ENCODE data around the gene HRH2. TPM values are rescaled to one million over a fixed set of nuclear protein-coding genes. Genes with fewer than 3 reads are reported as not detected.
A peak's percentile ranks its signal among the peaks of the same experiment; 100 is the strongest.

Gene HRH2
- total RNA-seq, 4 donors from 2014 or later: 1.7 to 6.1 (median 2.6) TPM

GRCh38 chr5:175686396-175686795 is 28.5 kb downstream of the HRH2 start:
- Histone ChIP-seq H3K4me3 (no peak overlapping the region), H3K9me3 (no peaks in the 10 kb centered on the region), H3K4me1 (peaks cover 0 to 13% (median 0%) of the 10 kb centered on the region in 3 donors), H3K27me3 (peaks cover 46% of the 10 kb centered on the region), H3K36me3 (no peaks in the 10 kb centered on the region), H3K27ac (no peak overlapping the region)
- no peak for TF ChIP-seq POLR2AphosphoS5 (IDR thresholded peaks at IDR 0.05)
- TF ChIP-seq EP300 (IDR thresholded peaks at IDR 0.05): no peak
- no peak for TF ChIP-seq POLR2A (IDR thresholded peaks at IDR 0.05)
- no peak for TF ChIP-seq CTCF (IDR thresholded peaks at IDR 0.05)
- 56% methylated on average over 1 of the region's 6 CpGs; no CpG with 5 or more reads in 1 of the 2 donors for WGBS, 2 donors (ENCODE audit: low coverage in 1 of 2)
- ATAC-seq: no peak

GRCh38 chr5:175686826-175687225 is 29.0 kb downstream of the HRH2 start:
- ATAC-seq: no peak

GRCh38 chr5:175687231-175687701 is 29.4 kb downstream of the HRH2 start:
- H3K4me1 ChIP-seq: peaks cover 0 to 4% (median 0%) of the 10 kb centered on the region in 3 donors
- H3K27me3 ChIP-seq: peaks cover 48% of the 10 kb centered on the region
- H3K9me3 ChIP-seq: no peaks in the 10 kb centered on the region
- H3K4me3 ChIP-seq: no peak overlapping the region
- H3K27ac ChIP-seq: no peak overlapping the region
- ATAC-seq: no peak
- peak; percentile 8 for TF ChIP-seq POLR2AphosphoS5 (IDR thresholded peaks at IDR 0.05)
- no peak for TF ChIP-seq CTCF (IDR thresholded peaks at IDR 0.05)
- 59 to 68% methylated on average over 5 to 8 of the region's 14 CpGs for WGBS, 2 donors (ENCODE audit: low coverage in 1 of 2)
- H3K36me3 ChIP-seq: no peaks in the 10 kb centered on the region

More at GRCh38 chr5:175686826-175687225, 29.0 kb downstream of the HRH2 start:
- peaks cover 48% of the 10 kb centered on the region for H3K27me3 ChIP-seq
- H3K4me1 ChIP-seq: peaks cover 0 to 9% (median 0%) of the 10 kb centered on the region in 3 donors
- WGBS, 2 donors (ENCODE audit: low coverage in 1 of 2): 50% methylated on average over 1 of the region's 9 CpGs; no CpG with 5 or more reads in 1 of the 2 donors
- H3K9me3 ChIP-seq: no peaks in the 10 kb centered on the region
- TF ChIP-seq POLR2A (IDR thresholded peaks at IDR 0.05) (no peak), EP300 (IDR thresholded peaks at IDR 0.05) (no peak), POLR2AphosphoS5 (IDR thresholded peaks at IDR 0.05) (no peak), CTCF (IDR thresholded peaks at IDR 0.05) (no peak)
- H3K4me3 ChIP-seq: no peak overlapping the region
- H3K36me3 ChIP-seq: no peaks in the 10 kb centered on the region
- no peak overlapping the region for H3K27ac ChIP-seq

- Histone ChIP-seq H3K27me3 (peaks cover 55% of the 10 kb centered on the region), H3K36me3 (no peaks in the 10 kb centered on the region), H3K4me1 (no peaks in the 10 kb centered on the region), H3K9me3 (no peaks in the 10 kb centered on the region), H3K27ac (peak overlapping the region in 1 of 4 donors; percentile 26), H3K4me3 (no peak overlapping the region)
- WGBS, 2 donors (ENCODE audit: low coverage in 1 of 2): 78 to 91% methylated on average over 3 to 4 of the region's 12 CpGs
- TF ChIP-seq EP300 (IDR thresholded peaks at IDR 0.05) (no peak), POLR2AphosphoS5 (IDR thresholded peaks at IDR 0.05) (no peak), POLR2A (IDR thresholded peaks at IDR 0.05) (no peak), CTCF (IDR thresholded peaks at IDR 0.05) (no peak)
- ATAC-seq: no peak
Measured at GRCh38 chr5:175688352-175689146, 30.7 kb downstream of the HRH2 start.
